NT2/D1 (cell line): ENCODE results near the gene SFTPB.
"Not testable (repeated sequence)": the region's sequence is repeated elsewhere in the genome, so short reads cannot be mapped to it uniquely, and the experiment has no call there.

Experiments
- DNase-seq: peaks from one replicate; pipeline ENCODE4 v3.0.0-alpha.2; 2011; ENCODE audit warnings: low read depth, low spot score
- H3K27me3 ChIP-seq: 2 replicates; pipeline ENCODE4 v1.6.0; 2011; ENCODE audit warnings: mild to moderate bottlenecking; ENCODE audit not compliant: insufficient read length, insufficient read depth
- H3K36me3 ChIP-seq: 2 replicates; pipeline ENCODE4 v1.6.1; 2011; ENCODE audit warnings: mild to moderate bottlenecking, low read length, mixed read lengths; ENCODE audit not compliant: insufficient read depth, insufficient read length
- H3K4me1 ChIP-seq: 2 replicates; pipeline ENCODE4 v1.5.1; 2011; ENCODE audit not compliant: insufficient read depth, insufficient read length
- H3K4me3 ChIP-seq: 2 replicates; pipeline ENCODE4 v1.5.1; 2011; ENCODE audit warnings: low read depth; ENCODE audit not compliant: insufficient read length
- H3K9ac ChIP-seq: 2 replicates; pipeline ENCODE4 v1.6.0; 2011; ENCODE audit warnings: low read depth; ENCODE audit not compliant: insufficient read length
- H3K9me3 ChIP-seq: 2 replicates; pipeline ENCODE4 v1.5.1; 2011; ENCODE audit warnings: mild to moderate bottlenecking, low read length; ENCODE audit not compliant: insufficient read depth
- SUZ12 ChIP-seq: IDR thresholded peaks from 2 replicates; pipeline ENCODE4 v1.6.1; 2011; ENCODE audit not compliant: insufficient read length, insufficient read depth; ENCODE audit errors: extremely low read depth
- YY1 ChIP-seq: IDR thresholded peaks from 2 replicates; pipeline ENCODE4 v1.6.1; 2011; ENCODE audit not compliant: insufficient read length, insufficient read depth
- ZNF274 ChIP-seq: IDR thresholded peaks from 2 replicates; pipeline ENCODE4 v1.6.1; 2011; ENCODE audit warnings: mild to moderate bottlenecking, low read depth, low read length

SFTPB gene

DNA sequence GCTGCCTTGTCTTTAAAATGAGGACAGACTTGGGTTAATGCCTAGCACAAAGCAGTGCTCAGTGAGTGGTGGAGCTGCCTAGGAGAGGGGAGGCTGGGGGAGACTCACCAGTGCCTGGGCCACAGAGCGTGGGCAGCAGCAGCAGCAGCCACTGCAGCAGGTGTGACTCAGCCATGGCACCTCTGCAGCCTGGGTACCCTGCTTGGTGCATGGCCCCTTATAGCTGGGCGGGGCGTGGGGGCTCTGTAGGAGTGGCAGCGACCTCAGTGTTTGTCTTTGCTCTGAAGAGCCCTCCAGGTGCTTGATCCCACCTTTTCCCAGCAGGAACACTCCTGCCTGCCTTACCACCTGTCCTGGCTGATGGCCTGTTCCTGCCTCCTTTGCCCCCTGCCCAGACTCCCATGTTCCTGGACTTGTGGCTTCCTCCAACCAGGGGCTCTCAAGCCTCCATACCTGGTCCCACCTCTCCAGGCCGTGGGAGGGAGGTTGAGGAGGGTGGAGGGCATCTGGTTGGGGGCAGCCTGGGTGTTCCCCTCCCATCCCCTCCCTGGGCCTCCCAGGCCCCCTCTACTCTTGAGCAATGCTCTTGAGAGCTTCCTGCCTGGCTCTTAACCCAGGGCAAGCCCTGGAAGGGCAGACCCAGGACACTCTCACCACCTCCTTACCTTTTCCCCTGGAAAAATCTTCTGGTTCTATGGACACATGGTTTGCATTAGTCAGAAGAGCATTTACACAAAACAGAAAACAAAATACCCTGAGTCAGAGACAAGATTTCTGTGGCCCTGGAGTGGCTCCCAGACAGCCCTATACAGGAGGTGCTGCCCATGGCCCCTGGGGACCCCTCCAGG lies at the start of gene SFTPB:
Gene SFTPB (minus strand): TSS at position 191 of the 848 bp plus-strand sequence. CDS start 16 bp downstream, at position 175.
- Histone ChIP-seq H3K27me3 (no peaks in the 10 kb centered on the region), H3K4me3 (no peak within 1 kb of the TSS), H3K4me1 (peaks cover 4% of the 10 kb centered on the region), H3K9ac (no peak within 1 kb of the TSS), H3K36me3 (no peaks in the 10 kb centered on the region), H3K9me3 (no peaks in the 10 kb centered on the region)
- DNase-seq: no peak
- TF ChIP-seq YY1 (no peak), SUZ12 (no peak), ZNF274 (no peak)

DNA sequence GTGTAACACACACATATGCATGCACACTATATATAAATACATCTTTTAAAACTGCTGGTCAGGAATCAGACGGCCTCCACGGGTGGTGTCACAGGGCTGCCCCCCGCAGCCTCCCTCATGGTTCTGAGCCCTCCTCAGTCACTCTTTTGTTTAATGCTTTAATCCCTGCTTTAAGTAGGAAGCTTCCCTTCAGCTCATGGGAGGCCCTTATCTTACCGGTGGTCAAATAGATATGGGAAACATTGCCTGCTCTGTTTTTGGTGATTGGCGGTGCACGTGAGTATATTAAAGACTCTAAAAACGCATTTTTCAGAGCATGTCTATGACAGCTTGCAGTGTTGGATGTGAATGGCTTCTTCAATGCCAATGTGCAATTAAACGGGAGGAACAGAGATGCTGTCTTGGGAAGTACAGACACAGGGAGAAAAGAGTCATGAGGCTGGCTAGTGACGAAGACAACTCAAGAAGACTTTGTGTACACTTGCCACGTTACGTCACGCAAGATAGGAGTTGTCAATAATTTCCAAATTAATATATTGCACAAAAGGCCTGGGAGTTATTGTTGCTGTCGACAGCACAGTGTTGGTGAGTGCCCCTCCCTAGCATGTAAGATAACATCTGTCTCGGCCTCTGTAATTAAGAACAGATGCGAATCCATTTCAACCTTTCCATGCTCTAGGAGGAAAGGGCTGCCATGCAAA lies 49.5 kb upstream of the SFTPB start:
- Histone ChIP-seq H3K36me3 (no peaks in the 10 kb centered on the region), H3K27me3 (no peaks in the 10 kb centered on the region), H3K9me3 (0 out of 2 replicates have a peak, but pooled peaks cover 5% of the 10 kb centered on the region), H3K4me1 (no peaks in the 10 kb centered on the region), H3K4me3 (no peak overlapping the region), H3K9ac (no peak overlapping the region)
- TF ChIP-seq SUZ12: no peak
- TF ChIP-seq YY1: no peak
- no peak for TF ChIP-seq ZNF274
- no peak for DNase-seq

DNA sequence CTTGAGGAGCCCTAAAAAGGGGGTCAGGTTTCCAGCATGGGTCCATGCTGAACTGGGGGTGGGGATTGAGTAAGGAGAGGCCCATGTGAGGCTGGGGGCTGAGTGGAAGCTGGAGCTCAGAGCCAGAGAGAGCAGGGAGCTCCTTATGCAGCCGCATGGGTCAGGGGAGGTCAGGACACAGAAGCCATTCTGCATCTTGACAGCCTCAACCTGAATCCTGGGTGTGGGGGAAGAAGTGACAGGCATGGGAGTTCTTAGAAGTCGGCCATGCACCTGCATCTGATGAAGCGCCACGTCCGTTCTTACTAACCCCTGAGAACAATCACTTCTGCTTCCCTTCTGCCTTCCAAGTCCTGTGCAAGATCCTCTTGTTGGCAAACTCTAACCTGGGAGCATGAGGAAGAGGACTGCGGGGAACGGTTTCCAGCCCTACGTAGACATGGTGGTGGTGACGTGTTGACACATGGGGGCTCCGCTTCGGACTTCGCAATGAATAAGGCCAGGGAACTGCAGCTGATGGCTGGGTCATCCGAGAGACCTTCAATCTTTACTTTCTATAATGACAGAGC lies 48.4 kb upstream of the SFTPB start:
- no peak for DNase-seq
- 0 out of 2 replicates have a peak, but pooled peaks cover 5% of the 10 kb centered on the region for H3K9me3 ChIP-seq
- no peaks in the 10 kb centered on the region for H3K4me1 ChIP-seq
- H3K36me3 ChIP-seq: no peaks in the 10 kb centered on the region
- TF ChIP-seq YY1 (no peak), SUZ12 (no peak), ZNF274 (no peak)
- no peaks in the 10 kb centered on the region for H3K27me3 ChIP-seq
- H3K4me3 ChIP-seq: no peak overlapping the region
- H3K9ac ChIP-seq: no peak overlapping the region

DNA sequence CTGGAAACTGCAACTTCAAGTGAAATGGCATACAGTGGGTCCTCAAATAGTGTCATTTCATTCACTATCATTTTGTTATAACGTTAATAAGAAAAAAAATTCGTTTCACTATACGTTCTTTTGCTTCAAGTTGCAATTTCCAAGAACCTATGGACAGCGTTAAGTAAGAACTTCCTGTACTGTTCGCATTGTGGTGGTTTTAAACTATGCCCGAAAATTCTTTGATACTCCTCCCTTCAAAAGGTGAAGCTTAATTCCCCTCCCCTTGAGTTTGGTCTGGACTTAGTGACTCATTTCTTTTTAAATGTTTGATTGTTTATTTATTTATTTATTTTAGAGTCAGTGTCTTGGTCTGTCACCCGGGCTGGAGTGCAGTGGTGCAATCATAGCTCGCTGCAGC lies 46.8 kb upstream of the SFTPB start:
- Histone ChIP-seq H3K4me1 (no peaks in the 10 kb centered on the region), H3K4me3 (no peak overlapping the region), H3K27me3 (no peaks in the 10 kb centered on the region), H3K9me3 (no peaks in the 10 kb centered on the region), H3K9ac (no peak overlapping the region), H3K36me3 (no peaks in the 10 kb centered on the region)
- DNase-seq: no peak
- TF ChIP-seq SUZ12: no peak

DNA sequence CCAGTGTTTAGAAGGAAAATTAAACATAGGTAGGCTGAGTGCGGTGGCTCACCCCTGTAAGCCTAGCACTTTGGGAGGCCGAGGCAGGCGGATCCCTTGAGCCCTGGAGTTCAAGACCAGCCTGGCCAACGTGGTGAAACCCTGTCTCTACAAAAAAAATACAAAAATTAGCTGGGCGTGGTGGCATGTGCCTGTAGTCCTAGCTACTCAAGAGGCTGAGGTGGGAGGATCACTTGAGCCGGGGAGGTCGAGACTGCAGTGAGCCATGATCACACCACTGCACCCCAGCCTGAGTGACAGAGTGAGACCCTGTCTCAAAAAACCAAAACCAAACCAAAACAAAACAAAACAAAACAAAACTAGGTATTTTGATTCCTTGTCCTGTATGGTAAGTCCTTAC lies 46.4 kb upstream of the SFTPB start:
- not testable (repeated sequence) for H3K4me3 ChIP-seq, DNase-seq, H3K27me3 ChIP-seq, H3K4me1 ChIP-seq, H3K36me3 ChIP-seq, H3K9me3 ChIP-seq, H3K9ac ChIP-seq

DNA sequence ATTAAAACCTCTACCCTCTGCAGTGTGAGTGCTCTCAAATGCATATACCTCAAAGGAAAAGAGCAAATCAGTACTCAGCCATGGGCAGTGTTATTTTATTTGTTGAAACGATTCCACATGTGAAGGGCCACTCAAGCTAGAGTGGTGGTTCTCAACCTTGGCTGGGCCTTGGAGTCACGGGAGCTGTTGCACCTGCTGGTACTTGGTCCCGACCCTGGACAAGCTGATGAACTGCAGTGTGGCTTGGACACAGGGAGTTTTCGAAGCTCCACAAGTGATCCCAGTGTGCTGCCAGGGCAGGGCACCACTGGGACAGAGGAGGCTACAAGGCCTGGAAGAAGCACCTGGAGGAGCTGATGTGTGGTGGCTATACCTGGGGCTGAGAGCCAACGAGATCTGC lies 45.8 kb upstream of the SFTPB start:
- Histone ChIP-seq H3K36me3 (no peaks in the 10 kb centered on the region), H3K9me3 (no peaks in the 10 kb centered on the region), H3K27me3 (no peaks in the 10 kb centered on the region), H3K9ac (no peak overlapping the region), H3K4me1 (no peaks in the 10 kb centered on the region), H3K4me3 (no peak overlapping the region)
- no peak for DNase-seq
- no peak for TF ChIP-seq ZNF274
- TF ChIP-seq YY1: no peak

DNA sequence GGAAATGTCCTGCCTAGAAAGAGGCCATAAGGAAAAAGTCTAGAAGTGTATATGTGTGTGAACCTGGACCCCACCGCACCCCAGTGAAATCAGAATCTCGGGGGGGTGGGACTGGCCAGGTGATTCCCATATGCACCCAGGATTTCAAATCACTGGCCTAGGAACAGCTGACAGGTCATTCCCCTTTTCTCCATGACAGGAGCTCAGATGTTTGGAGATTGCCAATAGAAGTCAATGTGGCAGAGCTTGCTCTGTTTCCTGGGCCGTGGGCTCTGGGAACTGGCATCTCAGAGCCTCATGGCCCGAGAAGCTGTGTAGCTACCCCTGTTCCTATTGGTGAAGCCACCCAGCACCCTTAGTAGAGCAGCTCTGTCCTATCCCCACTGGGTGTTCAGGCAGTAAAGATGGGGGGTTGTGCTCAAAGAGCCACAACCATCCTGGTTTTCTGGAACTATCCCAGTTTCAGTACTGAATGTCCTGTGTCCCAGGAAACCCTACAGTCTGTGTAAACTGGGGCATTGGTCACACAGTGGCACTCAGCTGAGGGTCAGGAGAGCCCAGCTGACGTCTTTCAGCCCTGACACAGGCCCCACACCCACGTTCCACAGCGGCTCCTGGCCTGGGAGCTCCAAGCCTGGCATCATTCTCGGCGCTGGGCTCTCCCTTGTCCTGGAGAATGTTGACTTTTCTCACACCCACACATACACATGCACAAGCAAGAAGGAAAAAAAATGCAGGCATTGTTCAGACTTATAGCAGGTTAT lies 45.0 kb upstream of the SFTPB start:
- TF ChIP-seq ZNF274: no peak
- no peak for TF ChIP-seq YY1
- no peak for TF ChIP-seq SUZ12
- Histone ChIP-seq H3K4me1 (no peaks in the 10 kb centered on the region), H3K36me3 (no peaks in the 10 kb centered on the region), H3K9me3 (no peaks in the 10 kb centered on the region), H3K27me3 (no peaks in the 10 kb centered on the region), H3K4me3 (no peak overlapping the region), H3K9ac (no peak overlapping the region)
- DNase-seq: no peak
